ENCODE results near the gene PTGES2.

DNA sequence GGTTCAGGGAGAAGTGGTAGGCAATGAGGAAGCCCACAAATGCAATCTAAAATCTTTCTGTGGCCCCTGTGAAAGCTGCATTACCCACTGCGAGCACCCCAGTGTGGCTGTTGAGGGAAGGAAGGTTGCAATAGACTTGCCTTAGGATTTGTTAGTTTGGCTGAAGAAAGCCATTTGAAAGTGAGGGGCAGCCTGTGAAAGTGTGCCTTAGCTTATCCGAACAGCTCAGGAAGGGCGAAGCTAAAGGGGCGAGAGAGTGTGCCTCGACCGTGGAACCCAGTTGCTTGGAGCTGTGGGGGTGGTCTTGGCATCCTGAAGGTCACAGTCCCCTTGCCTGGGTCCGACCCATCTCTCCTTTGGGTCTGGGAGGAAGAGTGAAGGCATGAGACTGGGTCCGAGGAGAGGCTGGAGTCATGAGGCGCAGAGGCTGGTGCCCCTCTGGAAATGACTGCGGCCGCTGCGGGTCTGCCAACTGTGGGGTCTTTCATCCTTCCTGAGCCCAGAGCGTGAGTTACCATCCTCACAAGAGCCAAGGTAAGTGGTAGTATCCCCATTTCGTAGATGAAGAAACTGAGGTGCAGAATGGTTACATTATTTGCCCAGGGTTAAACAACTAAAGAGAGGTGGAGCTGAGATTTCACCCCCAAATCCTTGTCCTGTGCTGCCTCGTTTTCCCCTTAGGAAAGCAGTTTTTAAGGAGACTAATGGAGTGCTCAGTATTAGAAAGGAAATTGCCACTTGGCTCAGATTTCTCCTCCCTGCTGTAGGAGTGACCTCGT lies 35.1 kb downstream of the PTGES2 start:
- TF ChIP-seq, protein P1, sequence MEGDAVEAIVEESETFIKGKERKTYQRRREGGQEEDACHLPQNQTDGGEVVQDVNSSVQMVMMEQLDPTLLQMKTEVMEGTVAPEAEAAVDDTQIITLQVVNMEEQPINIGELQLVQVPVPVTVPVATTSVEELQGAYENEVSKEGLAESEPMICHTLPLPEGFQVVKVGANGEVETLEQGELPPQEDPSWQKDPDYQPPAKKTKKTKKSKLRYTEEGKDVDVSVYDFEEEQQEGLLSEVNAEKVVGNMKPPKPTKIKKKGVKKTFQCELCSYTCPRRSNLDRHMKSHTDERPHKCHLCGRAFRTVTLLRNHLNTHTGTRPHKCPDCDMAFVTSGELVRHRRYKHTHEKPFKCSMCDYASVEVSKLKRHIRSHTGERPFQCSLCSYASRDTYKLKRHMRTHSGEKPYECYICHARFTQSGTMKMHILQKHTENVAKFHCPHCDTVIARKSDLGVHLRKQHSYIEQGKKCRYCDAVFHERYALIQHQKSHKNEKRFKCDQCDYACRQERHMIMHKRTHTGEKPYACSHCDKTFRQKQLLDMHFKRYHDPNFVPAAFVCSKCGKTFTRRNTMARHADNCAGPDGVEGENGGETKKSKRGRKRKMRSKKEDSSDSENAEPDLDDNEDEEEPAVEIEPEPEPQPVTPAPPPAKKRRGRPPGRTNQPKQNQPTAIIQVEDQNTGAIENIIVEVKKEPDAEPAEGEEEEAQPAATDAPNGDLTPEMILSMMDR (IDR thresholded peaks at IDR 0.05; ENCODE audit: low read depth, low read length), result no peak
- TF ChIP-seq EZH2phosphoT487 (IDR thresholded peaks at IDR 0.05; ENCODE audit: low read depth), result no peak

Data from OCI-LY3 (cell line).